ENCODE measurements around the gene CHTOP.

- TF ChIP-seq CTCF (IDR thresholded peaks at IDR 0.05) (no peak), EP300 (IDR thresholded peaks at IDR 0.05; ENCODE audit: borderline replicate concordance in 1 of 2, low read depth in 1 of 2, low read length in 1 of 2) (no peak), SMC3 (IDR thresholded peaks at IDR 0.05; ENCODE audit: low read depth, low read length) (no peak), IRF3 (IDR thresholded peaks at IDR 0.05; ENCODE audit: low read depth, low read length) (no peak), REST (IDR thresholded peaks at IDR 0.05; ENCODE audit: low read depth, low read length) (no peak), RFX5 (IDR thresholded peaks at IDR 0.05; ENCODE audit: low read length) (no peak), USF2 (IDR thresholded peaks at IDR 0.05; ENCODE audit: borderline replicate concordance, low read depth, low read length) (no peak), RAD21 (IDR thresholded peaks at IDR 0.05; ENCODE audit: low read length) (no peak), NRF1 (IDR thresholded peaks at IDR 0.05; ENCODE audit: low read depth, low read length) (no peak), USF1 (IDR thresholded peaks at IDR 0.05; ENCODE audit: borderline replicate concordance, low read depth) (no peak), MAX (IDR thresholded peaks at IDR 0.05; ENCODE audit: low read depth) (no peak), MXI1 (IDR thresholded peaks at IDR 0.05; ENCODE audit: low read depth, low read length) (no peak), POLR2AphosphoS5 (IDR thresholded peaks at IDR 0.05; ENCODE audit: low read depth, low read length) (no peak), GABPA (IDR thresholded peaks at IDR 0.05; ENCODE audit: low read depth) (no peak)
Measured at GRCh38 chr1:153667439-153667838, 33.6 kb downstream of the CHTOP start.
